RWPE1 (cell line): Measurements from ENCODE around the gene NOS1AP.

Experiments used
- CTCF ChIA-PET: fragments of 350-600 bp; sonication (Branson Sonifier 250); formaldehyde crosslinking; extraction: SDS; loops from one replicate; lab custom pipeline; 2021; lab: Yijun Ruan, JAX
- POLR2A ChIA-PET: fragments of 400-600 bp; formaldehyde crosslinking; extraction: SDS; loops from one replicate; lab custom pipeline; 2020; ENCODE audit warnings: antibody characterized with exemption; ENCODE audit not compliant: low non-redundant PET; lab: Yijun Ruan, JAX
- DNase-seq: peaks from one replicate; pipeline ENCODE4 v3.0.0; 2012; ENCODE audit warnings: low spot score
- H3K27ac ChIP-seq: fragments of 450-650 bp; 2 replicates; pipeline ENCODE4 v1.5.1; 2017
- TF ChIP-seq, protein P1 (sequence below): fragments of 450-650 bp; conservative IDR thresholded peaks from 2 replicates; pipeline ENCODE4 v1.5.1; 2017; ENCODE audit warnings: low read depth, mild to moderate bottlenecking

NOS1AP gene

DNA sequence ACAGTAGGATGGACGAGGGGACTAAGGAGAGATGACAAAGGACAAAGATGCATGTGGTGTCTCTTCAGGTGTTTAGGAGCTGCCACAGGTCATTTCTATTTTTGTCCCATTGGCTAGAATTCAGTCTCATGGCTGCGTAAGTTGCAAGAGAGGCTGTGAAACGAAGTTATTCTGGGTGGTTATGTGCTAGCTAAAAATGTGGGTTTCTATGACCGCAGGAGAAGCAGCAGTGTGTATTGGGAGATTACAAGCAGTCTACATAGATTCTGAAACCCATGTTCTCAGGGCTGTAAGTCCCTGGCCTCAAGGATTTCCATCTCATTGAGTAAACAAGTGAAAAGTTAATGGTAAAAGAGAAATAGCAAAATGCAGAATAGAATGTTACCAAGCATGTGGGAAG, 196.5 kb downstream of the NOS1AP start:
- CTCF ChIA-PET: interaction anchor here (0.5 to 0.7 kb wide), 2 partner anchors 68 to 454 kb away, joined by 3 read pairs; no protein-coding TSS in a partner anchor

DNA sequence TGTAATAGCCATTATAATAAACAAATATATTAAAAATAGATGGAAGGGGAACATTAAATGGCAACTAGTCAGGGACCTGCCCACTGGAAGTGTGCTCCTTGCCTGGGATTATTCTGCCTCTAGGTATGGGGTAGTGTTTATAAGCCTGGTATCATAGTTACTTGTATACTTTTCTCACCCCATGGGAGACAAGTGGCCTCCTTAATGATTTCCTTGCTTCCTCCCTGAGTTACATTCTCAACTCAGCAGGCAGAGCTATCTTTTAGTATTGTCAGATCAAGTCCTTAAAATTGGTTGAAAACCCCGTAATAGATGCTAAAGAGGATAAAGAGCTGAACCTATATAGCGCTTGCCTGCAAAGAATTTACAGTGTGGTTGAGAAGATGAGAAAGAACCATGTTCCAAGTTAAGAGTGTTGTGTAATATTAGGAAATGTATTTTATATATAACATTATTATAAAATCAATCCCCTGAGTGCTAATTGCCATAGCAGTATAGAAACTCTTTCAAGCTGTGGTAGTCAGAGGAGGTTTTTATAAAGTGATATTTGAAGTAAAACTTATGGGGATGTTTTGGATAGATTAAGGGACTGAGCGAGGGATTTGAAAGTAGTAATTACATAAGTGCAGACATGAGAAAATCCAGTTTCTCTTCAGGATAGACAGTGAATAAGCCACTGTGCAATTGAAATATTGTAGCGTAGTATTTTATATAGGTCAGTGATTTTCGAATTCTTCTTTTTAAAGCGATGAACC, 200.7 kb downstream of the NOS1AP start:
- ChIA-PET CTCF (interaction anchor here (0.6 to 1.7 kb wide), 2 partner anchors 214 to 322 kb away, joined by 3 to 5 read pairs; no protein-coding TSS in a partner anchor), POLR2A (no interaction called here)
- TF ChIP-seq, protein P1, sequence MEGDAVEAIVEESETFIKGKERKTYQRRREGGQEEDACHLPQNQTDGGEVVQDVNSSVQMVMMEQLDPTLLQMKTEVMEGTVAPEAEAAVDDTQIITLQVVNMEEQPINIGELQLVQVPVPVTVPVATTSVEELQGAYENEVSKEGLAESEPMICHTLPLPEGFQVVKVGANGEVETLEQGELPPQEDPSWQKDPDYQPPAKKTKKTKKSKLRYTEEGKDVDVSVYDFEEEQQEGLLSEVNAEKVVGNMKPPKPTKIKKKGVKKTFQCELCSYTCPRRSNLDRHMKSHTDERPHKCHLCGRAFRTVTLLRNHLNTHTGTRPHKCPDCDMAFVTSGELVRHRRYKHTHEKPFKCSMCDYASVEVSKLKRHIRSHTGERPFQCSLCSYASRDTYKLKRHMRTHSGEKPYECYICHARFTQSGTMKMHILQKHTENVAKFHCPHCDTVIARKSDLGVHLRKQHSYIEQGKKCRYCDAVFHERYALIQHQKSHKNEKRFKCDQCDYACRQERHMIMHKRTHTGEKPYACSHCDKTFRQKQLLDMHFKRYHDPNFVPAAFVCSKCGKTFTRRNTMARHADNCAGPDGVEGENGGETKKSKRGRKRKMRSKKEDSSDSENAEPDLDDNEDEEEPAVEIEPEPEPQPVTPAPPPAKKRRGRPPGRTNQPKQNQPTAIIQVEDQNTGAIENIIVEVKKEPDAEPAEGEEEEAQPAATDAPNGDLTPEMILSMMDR: no peak
- no peak for DNase-seq
- no peak overlapping the region for H3K27ac ChIP-seq

More for the DNA sequence above, 196.5 kb downstream of the NOS1AP start:
- DNase-seq: no peak
- TF ChIP-seq, protein P1: no peak
- POLR2A ChIA-PET: no interaction called here
- H3K27ac ChIP-seq: no peak overlapping the region

- no peak for DNase-seq
- ChIA-PET CTCF (interaction anchor here (0.6 to 1.7 kb wide), 3 partner anchors 216 to 247 kb away, joined by 3 to 5 read pairs (median 5); no protein-coding TSS in a partner anchor), POLR2A (no interaction called here)
- TF ChIP-seq, protein P1: no peak
- H3K27ac ChIP-seq: no peak overlapping the region
Observed at GRCh38 chr1:162271972-162272371, 202.5 kb downstream of the NOS1AP start.

DNA sequence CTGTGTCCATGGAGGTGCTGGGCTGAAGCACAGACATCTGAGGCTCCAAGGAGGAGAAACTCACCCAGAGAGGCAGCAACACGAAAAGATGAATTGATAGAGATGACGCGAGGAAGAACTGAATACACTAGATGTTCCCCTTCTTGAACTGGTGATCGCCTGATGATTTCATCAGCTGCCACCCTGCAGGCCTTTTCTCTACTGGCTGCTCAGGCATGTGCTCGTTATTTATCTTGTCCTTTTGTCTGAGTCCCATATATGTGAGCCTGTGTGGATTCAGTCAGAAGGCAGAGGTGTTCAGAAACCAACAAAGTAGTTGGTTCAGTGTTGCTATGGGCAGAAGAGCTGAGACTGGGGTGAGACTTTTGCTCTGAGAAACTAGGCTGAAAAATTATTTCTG, 202.9 kb downstream of the NOS1AP start:
- ChIA-PET POLR2A (no interaction called here), CTCF (interaction anchor here (1.1 kb wide), 1 partner anchor 216 kb away, joined by 5 read pairs; no protein-coding TSS in a partner anchor)
- no peak for DNase-seq
- no peak overlapping the region for H3K27ac ChIP-seq
- TF ChIP-seq, protein P1: no peak

GRCh38 chr1:162275622-162276175, 206.2 kb downstream of the NOS1AP start:
- POLR2A ChIA-PET: no interaction called here
- TF ChIP-seq, protein P1: no peak
- H3K27ac ChIP-seq: no peak overlapping the region
- no peak for DNase-seq
- CTCF ChIA-PET: interaction anchor here (0.5 to 2.3 kb wide), 6 partner anchors 108 to 459 kb away, joined by 3 to 13 read pairs (median 4); no protein-coding TSS in a partner anchor

- no peak overlapping the region for H3K27ac ChIP-seq
- TF ChIP-seq, protein P1: peak; percentile 30
- peak; percentile 42 for DNase-seq
- ChIA-PET POLR2A (no interaction called here), CTCF (interaction anchor here (0.5 to 2.3 kb wide), 8 partner anchors 22 to 460 kb away, joined by 3 to 13 read pairs (median 4); no protein-coding TSS in a partner anchor)
Observed at GRCh38 chr1:162276493-162276892, 207.0 kb downstream of the NOS1AP start.
